COLO829 (cell line): ENCODE measurements around the gene NRXN3.
"Not testable (repeated sequence)": the region's sequence is repeated elsewhere in the genome, so short reads cannot be mapped to it uniquely, and the experiment has no call there.

Experiments
- DNase-seq: peaks from one replicate; pipeline ENCODE4 v3.0.0; 2012; ENCODE audit warnings: low spot score

NRXN3 gene

DNA sequence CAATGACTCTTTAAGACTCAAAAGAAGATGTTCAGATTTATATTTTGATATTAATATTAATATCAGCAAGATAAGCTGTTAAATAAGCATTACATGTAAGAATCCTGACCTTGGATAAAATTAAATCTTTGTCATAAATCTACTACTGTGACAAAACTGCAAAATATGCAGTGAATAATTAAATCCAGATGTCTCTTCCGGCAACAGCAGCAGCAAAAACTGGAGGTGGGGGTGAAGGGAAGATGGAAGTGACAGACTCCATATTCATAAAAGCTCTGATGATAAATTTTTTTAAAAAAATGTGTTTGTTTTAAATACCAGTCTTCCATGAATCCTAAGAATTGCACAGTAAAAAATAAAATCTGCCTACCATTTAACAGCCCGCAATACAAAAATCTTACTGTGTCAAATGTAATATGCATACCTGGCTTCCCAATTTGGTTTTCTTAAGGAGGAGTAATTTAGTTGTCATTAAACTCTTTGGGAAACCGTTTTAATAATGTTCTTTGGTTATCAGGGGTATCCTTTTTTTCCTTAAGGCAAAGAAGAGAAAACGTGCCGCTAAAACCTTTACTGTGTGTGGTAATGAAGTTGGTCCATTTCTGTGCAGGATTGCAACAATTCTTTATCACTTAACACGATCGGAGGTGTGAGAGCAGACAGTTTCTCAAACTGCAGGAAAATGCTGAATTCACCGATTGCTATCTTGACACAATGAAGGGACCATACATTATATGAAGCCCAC lies 1562.9 kb downstream of the NRXN3 start:
- DNase-seq, result no peak

- DNase-seq, result no peak
Observed at GRCh38 chr14:79734151-79734550, 1564.0 kb downstream of the NRXN3 start.

DNA sequence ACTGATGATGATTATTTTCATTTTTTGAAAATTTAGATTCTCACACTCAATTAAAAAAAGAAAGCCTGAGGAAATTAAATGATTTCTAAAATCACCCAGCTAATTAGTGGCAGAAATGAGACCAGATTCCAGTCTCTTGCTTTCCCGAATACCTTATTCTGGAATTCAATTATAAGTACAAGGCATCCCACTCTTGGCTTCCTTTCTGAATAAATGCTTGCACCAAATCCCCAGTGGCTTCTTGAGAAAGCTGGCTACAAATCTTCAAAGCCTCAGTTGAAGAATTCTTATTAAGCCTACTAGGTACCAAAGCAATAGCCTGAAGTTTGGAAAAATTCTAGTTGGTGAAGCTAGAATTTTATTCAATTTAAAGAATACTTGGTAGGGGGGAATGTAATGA lies 1564.5 kb downstream of the NRXN3 start:
- no peak for DNase-seq

- no peak for DNase-seq
Observed at GRCh38 chr14:79735121-79735520, 1564.9 kb downstream of the NRXN3 start.

DNA sequence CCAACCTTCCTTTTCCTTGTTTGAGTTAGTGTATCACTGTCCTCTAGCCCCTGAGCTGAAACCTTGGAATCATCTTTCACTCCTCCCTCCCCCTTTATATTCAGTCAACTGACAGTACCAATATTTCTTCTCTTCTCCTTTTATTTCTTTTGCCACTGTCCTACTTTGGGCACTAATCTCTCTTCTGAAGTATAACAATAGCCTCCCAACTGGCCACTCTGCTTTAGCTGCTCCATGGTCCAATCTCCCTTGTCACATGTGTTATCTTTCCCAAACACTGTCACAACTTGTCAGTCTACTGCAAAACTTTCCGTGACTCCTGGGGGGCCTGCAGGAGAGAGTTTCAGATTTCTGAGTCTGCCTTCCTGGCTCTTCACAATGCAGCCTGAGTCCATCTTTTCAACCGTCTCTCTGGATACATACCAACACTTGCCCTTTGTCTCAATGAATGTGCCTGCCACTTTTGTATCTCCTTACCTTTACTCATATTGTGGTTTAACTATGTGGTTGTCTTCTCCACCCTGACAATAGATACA lies 1570.0 kb downstream of the NRXN3 start:
- no peak for DNase-seq

- peak; percentile 3 for DNase-seq
Observed at GRCh38 chr14:79742142-79742541, 1572.0 kb downstream of the NRXN3 start.

DNA sequence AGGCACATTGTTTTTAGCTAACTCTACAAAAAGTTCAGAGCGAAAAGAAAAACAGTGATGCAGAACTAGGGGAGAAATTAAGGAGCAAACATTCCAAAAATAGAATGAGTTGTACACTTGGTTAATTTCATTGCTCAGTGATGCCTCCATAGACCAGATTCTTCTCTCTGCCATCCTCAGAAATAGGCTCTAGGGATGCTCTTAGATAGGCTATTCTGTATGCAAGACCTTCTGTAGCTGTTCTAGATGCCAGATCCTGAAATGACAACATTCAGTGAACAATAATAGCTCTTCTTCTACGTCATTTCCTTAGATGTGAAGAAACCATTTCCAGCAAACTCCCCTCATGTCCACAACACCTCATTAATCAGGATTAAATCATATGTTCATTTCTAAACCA lies 1574.9 kb downstream of the NRXN3 start:
- DNase-seq, result no peak

DNA sequence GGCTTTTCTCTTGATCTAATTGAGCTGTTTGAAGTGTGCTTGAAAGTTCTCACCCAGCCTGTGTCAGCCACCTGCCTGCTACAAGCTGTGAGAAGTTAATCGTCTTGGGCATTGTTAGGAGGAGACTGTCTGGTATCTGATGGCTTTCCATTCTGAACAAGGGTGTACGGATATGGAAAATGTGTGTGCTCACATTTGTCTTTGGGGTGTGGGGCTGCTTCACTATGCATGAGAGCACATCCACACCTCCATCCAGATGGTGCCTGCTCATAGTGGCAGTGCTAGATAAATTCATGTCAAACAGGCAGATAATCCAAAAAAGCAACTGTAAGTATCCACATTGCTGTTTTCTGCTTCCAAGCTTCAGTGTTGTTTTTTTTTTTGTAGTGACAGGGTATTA lies 1578.9 kb downstream of the NRXN3 start:
- DNase-seq, result no peak

- DNase-seq, result no peak
Observed at GRCh38 chr14:79758985-79759384, 1588.8 kb downstream of the NRXN3 start.

- no peak for DNase-seq
Observed at GRCh38 chr14:79764323-79764722, 1594.2 kb downstream of the NRXN3 start.

DNA sequence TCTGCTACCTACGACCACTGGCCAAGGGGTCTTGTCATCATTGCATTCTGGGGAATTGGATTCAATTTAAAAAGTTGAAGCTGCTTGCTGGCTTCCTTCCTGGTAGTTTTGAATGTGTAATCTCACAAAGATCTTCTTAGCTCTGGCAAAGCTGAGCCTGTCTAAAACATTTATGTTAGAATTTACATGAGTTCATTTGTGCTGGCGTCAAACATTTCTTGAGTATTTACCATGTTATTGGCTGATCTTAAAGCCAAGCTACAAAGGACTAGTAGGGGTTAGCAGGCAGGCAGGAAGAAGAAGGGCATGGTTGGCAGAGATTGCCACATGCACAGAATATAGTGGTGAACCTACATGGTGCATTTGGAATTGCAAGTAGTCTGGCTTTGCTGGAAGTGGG lies 1596.3 kb downstream of the NRXN3 start:
- no peak for DNase-seq

- no peak for DNase-seq
Observed at GRCh38 chr14:79767251-79767650, 1597.1 kb downstream of the NRXN3 start.

- DNase-seq, result not testable (repeated sequence)
Observed at GRCh38 chr14:79767721-79768120, 1597.5 kb downstream of the NRXN3 start.

GRCh38 chr14:79781882-79782281 lies 1611.7 kb downstream of the NRXN3 start:
- no peak for DNase-seq

DNA sequence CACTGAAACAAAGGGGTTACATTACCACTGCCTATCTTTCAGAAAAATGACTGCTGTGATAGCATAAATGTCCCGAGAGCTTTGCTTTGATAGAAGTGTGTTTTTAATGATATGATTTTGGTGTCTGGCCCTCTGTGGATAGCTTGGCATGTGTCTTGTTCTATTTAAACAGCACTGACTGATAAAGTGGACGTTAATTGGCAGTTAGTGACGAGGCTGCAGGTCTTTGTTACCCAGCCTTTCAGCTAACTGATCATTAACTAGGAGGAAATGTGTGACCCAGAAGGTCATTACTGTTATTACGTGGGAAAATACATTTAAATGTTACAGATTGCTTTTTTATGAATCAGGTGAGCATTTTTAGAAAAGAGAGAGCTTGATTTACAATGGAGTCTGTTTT lies 1612.9 kb downstream of the NRXN3 start:
- no peak for DNase-seq

GRCh38 chr14:79786522-79786921 lies 1616.3 kb downstream of the NRXN3 start:
- DNase-seq, result no peak

DNA sequence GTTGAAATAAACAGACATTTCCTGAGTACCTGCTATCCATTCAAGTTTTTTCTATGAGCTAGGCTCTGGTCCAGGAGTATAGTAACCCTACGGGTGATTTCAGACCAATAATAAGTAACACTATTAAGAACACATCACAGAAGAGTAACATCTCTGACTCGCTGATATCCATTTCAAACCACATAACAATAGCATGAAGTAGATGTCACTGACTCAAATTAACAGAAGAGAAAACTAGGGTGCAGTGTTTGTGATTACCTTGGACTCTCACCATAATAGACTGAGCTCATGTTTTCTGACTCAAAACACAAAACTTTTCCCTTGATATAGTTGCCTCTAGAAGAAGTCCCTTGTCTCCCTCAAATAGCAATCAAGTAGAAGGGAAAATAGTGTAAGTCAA lies 1618.2 kb downstream of the NRXN3 start:
- DNase-seq, result no peak

- DNase-seq, result no peak
Observed at GRCh38 chr14:79791055-79791732, 1621.0 kb downstream of the NRXN3 start.

DNA sequence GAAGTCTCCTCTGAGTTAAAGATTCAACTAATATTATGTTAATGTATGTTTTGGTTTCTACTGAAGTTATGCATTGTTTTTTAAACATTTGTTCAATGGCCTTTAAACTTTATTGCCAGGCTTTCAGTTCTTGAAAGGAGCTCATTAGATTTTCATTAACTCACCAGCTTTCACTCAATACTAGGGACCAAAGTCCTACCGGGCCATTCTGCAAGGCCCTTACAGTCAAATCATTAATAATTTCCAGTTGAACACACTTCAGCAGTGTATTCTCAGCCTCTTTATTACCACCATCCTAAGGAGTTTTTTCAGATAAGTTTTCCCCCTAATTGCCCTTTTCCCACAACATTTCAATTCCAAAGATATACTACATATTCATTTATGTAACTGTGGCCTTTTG lies 1631.9 kb downstream of the NRXN3 start:
- DNase-seq, result no peak

DNA sequence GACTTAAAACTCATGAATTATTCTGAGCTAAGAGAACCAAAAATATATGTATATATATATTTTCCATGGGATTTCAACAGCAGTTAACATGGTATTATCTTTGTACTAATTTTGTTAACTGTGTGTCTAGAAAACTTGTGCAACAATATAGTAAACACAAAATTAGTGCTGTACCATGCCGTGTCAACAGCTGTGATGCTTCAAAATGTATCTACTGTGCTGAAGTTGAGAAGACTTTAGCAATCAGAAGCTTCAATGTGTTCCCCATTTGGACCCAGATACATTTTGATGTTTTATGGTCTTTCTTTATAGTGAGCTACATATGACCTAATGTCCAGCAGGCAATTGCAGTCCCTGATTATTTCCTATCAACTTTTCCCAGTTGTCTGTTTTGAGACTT lies 1635.5 kb downstream of the NRXN3 start:
- no peak for DNase-seq

DNA sequence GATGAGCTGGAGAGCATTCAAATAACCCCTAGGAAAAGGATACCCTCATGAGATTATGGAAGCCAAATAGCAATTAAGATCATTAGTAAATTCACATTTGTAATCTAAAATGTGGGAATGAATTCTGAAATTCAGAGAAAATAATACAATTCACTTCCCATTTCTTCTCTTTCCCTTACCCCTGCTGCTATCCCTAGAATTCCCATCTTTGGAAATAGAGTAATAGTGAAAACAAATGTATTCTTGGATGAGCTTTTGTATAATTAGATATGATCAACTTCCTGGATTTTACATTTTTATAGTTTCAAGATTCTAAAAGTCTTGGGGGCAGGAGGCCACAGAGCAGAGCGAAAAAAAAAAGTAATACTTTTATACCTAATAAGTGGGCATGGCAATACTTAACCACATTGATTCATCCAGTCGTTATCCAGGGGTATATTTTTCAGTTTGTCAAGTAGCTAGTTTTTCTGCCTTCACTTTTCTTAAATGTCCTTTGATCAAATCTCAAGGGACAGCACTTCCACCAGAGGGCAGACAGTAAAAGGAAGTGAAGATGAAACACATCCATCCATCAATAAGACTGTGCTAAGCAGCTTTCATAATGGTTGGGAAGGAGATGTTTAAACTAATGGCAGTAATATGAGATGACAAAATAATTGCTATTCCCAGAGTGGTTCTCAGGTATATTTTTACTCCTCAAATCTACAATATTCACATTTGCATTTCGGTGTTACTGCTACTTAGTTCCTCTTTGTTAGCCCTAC lies 1639.9 kb downstream of the NRXN3 start:
- peak; percentile 28 for DNase-seq

DNA sequence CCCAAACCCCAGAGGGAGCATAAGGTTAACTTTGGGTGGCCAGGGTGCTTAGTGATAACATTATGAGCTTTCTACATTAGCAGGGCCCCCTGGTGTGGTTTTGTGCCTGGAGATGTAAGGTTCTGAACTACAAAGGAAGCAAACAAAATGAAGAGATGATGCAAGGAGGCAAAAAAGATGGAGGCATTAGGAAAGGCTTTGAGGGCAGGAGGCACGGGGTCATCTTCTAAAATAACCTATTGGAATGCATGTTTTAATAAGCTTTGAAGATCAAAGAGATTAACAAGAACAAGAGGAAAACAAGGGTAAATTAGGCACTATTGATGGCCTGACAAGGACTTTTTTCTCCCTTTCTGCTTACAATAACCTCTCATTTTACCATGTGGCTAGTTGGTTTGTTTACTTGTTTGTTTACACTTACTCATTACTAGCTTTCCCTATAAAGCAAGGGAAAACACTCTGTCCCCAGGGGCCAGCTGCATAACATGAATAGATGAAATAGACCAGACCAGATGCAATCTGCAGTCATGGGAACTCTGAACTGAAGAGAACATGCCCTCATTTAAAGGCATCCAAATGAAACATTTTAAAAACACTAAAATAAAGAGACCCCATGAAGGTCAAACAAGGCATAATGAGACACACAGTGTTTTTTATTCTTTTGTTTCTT lies 1650.8 kb downstream of the NRXN3 start:
- DNase-seq, result no peak
